OCI-LY1 (cell line): ENCODE data around the gene FAM98B.

ENCODE experiments used
- EZH2 ChIP-seq: fragments of 200-600 bp; sonication (generic), shearing (Covaris generic); IDR thresholded peaks from 2 replicates; pipeline ENCODE4 v1.8.0; 2017; ENCODE audit warnings: borderline replicate concordance, mixed run types, mild to moderate bottlenecking, antibody characterized with exemption, low read length, moderate library complexity, mixed read lengths
- TF ChIP-seq, protein P1 (sequence below): fragments of 200-600 bp; sonication (generic), shearing (Covaris generic); IDR thresholded peaks from 2 replicates; pipeline ENCODE4 v1.5.1; 2017; ENCODE audit warnings: mild to moderate bottlenecking, antibody characterized with exemption, low read length, moderate library complexity, mixed read lengths

DNA sequence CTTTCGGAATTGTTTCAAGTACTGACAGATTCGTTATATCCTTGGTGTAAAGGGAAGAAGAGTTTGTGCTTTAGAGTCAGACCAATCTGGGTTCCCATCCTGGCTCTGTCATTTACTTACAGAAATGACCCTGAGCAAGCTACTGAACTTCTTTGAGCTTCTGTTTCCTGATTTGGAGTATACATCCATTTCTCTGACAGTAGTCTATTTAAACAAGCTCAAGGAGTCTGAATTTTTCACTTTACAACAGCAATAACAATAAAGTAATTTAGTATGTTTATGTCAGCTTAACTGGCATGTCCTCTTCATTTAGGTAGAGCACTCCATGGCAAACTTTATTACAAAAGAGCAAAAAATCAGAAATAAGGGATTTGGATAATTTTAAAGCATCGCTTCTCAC, 27.8 kb downstream of the FAM98B start:
- TF ChIP-seq, protein P1, sequence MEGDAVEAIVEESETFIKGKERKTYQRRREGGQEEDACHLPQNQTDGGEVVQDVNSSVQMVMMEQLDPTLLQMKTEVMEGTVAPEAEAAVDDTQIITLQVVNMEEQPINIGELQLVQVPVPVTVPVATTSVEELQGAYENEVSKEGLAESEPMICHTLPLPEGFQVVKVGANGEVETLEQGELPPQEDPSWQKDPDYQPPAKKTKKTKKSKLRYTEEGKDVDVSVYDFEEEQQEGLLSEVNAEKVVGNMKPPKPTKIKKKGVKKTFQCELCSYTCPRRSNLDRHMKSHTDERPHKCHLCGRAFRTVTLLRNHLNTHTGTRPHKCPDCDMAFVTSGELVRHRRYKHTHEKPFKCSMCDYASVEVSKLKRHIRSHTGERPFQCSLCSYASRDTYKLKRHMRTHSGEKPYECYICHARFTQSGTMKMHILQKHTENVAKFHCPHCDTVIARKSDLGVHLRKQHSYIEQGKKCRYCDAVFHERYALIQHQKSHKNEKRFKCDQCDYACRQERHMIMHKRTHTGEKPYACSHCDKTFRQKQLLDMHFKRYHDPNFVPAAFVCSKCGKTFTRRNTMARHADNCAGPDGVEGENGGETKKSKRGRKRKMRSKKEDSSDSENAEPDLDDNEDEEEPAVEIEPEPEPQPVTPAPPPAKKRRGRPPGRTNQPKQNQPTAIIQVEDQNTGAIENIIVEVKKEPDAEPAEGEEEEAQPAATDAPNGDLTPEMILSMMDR = no peak
- TF ChIP-seq EZH2 = no peak
